Keratinocyte (primary cell): ENCODE results near the gene CTTNBP2NL. TPM values are rescaled to one million over a fixed set of nuclear protein-coding genes. Genes with fewer than 3 reads are reported as not detected.

Source experiments
- DNase-seq: peaks from one replicate; pipeline ENCODE4 v3.0.0-alpha.2; 2011; ENCODE audit warnings: low read depth, missing footprints, low spot score
- FAIRE-seq: peaks from 2 replicates; lab custom pipeline; 2011; peaks lifted over from hg19 to GRCh38; lab: Jason Lieb, UNC
- H2AFZ ChIP-seq: 2 replicates; pipeline ENCODE4 v1.6.0; 2012; ENCODE audit warnings: low read length, control low read depth, inconsistent platforms; ENCODE audit not compliant: control insufficient read depth
- H3K27ac ChIP-seq: 2 replicates; pipeline ENCODE4 v1.5.1; 2011; ENCODE audit warnings: low read length; ENCODE audit not compliant: control insufficient read depth, insufficient read depth
- H3K27me3 ChIP-seq: 3 replicates; pipeline ENCODE4 v1.6.0; 2011; ENCODE audit warnings: low read length; ENCODE audit not compliant: control insufficient read depth, insufficient read depth; ENCODE audit errors: extremely low read depth
- H3K36me3 ChIP-seq, 2 experiments: 2 replicates in 1 of 2; 3 replicates in 1 of 2; pipeline ENCODE4 v1.5.1; 2011; ENCODE audit warnings: low read length in 2 of 2, mild to moderate bottlenecking in 1 of 2; ENCODE audit not compliant: control insufficient read depth in 2 of 2, insufficient read depth in 2 of 2; ENCODE audit errors: extremely low read depth in 1 of 2
- H3K4me1 ChIP-seq: 3 replicates; pipeline ENCODE4 v1.5.1; 2011; ENCODE audit warnings: low read length; ENCODE audit not compliant: control insufficient read depth, insufficient read depth; ENCODE audit errors: extremely low read depth
- H3K4me2 ChIP-seq: 3 replicates; pipeline ENCODE4 v1.6.0; 2011; ENCODE audit warnings: low read depth, low read length; ENCODE audit not compliant: control insufficient read depth, insufficient read depth; ENCODE audit errors: extremely low read depth
- H3K4me3 ChIP-seq, 3 experiments: fragments of 200-600 bp in 1 of 3; sonication (generic) in 1 of 3; 2 replicates in 2 of 3; 3 replicates in 1 of 3; pipeline ENCODE4 v1.5.1; 2011 to 2016; ENCODE audit warnings: low read length in 3 of 3, mild to moderate bottlenecking in 3 of 3, control low read depth in 2 of 3, inconsistent platforms in 1 of 3, low read depth in 1 of 3, mixed read lengths in 1 of 3, mixed run types in 1 of 3, moderate library complexity in 1 of 3; ENCODE audit not compliant: control insufficient read depth in 2 of 3, insufficient read depth in 2 of 3; ENCODE audit errors: extremely low read depth in 1 of 3
- H3K79me2 ChIP-seq: 2 replicates; pipeline ENCODE4 v1.6.0; 2012; ENCODE audit warnings: low read length; ENCODE audit not compliant: control insufficient read depth, insufficient read depth
- H3K9ac ChIP-seq: 3 replicates; pipeline ENCODE4 v1.6.0; 2011; ENCODE audit warnings: low read length; ENCODE audit not compliant: control insufficient read depth, insufficient read depth; ENCODE audit errors: extremely low read depth
- H3K9me1 ChIP-seq: 3 replicates; pipeline ENCODE4 v1.6.0; 2011; ENCODE audit warnings: low read length; ENCODE audit not compliant: control insufficient read depth, insufficient read depth; ENCODE audit errors: extremely low read depth
- H3K9me3 ChIP-seq: 2 replicates; pipeline ENCODE4 v1.5.1; 2012; ENCODE audit warnings: low read depth, low read length; ENCODE audit not compliant: control insufficient read depth
- H4K20me1 ChIP-seq: 3 replicates; pipeline ENCODE4 v1.6.0; 2011; ENCODE audit warnings: low read length; ENCODE audit not compliant: control insufficient read depth, insufficient read depth; ENCODE audit errors: extremely low read depth
- EZH2 ChIP-seq: IDR thresholded peaks from one replicate; pipeline ENCODE4 v1.6.1; 2012; ENCODE audit warnings: inconsistent platforms, mild to moderate bottlenecking, low read length, moderate library complexity
- dilution Hi-C: fragments of 300-500 bp; cut with MboI; formaldehyde crosslinking; loops from one replicate; pipeline ENCODE4 v1.7.0; 2020; ENCODE audit warnings: low sequenced_read_pairs; ENCODE audit not compliant: extremely low pct_ligation_motif_present
- polyA plus RNA-seq, 5 experiments: library from polyadenylated mRNA; depleted of rRNA in 3 of 5; stranded (reverse) in 3 of 5; stranded (forward) in 1 of 5; unstranded in 1 of 5; fragments of >200 nt; gene quantifications; 1 replicate in 1 of 5; 2 replicates in 3 of 5; 3 replicates in 1 of 5; pipeline versions ENCODE4 v1.2.1 to v1.2.3, GENCODE V29; 2011 to 2012; ENCODE audit warnings: missing spikeins in 2 of 5, low read depth in 1 of 5, low replicate concordance in 1 of 5
- TF ChIP-seq, protein P1 (sequence below), 3 experiments: IDR thresholded peaks in 1 of 3; conservative IDR thresholded peaks in 1 of 3; optimal IDR thresholded peaks in 1 of 3; 2 replicates in 2 of 3; 3 replicates in 1 of 3; pipeline versions ENCODE3 to v1.5.1; 2011; ENCODE audit warnings: low read length in 3 of 3, mild to moderate bottlenecking in 3 of 3, moderate library complexity in 2 of 3, control low read depth in 1 of 3, inconsistent platforms in 1 of 3; ENCODE audit not compliant: insufficient read depth in 2 of 3; ENCODE audit errors: extremely low read depth in 1 of 3

CTTNBP2NL gene
- polyA plus RNA-seq, 1 donor (not counting 4 experiments of a cell fraction or from before 2014, with no cell fraction given) = 19.1 TPM

DNA sequence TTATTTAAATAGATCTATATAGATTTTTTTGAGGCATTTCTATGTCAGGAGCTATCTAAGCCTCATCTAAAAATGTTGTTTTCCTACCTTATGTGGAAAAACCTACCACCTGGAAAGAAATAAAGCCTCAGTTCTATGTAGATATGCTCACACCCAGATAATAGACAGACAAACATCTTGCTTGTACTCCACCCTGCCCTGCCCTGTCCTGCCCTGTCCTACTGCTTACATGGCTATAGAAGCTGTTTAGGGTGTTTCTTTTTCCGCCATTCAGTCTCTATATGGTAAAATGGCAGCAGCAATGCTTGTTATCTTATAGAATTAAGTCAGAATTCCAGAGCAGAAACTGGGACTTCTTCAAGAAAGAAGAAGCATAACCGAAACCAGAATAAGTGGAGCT is 13.4 kb downstream of the CTTNBP2NL start:
- H3K9me3 ChIP-seq = no peaks in the 10 kb centered on the region
- peaks cover 0 to 6% of the 10 kb centered on the region in 2 experiments for H3K36me3 ChIP-seq
- no peak overlapping the region for H3K9ac ChIP-seq
- FAIRE-seq = no peak
- H2AFZ ChIP-seq = no peak overlapping the region
- no peak for DNase-seq
- H3K4me1 ChIP-seq = peaks cover 8% of the 10 kb centered on the region
- no peaks in the 10 kb centered on the region for H3K9me1 ChIP-seq
- H3K79me2 ChIP-seq = peaks cover 76% of the 10 kb centered on the region
- peaks cover 2% of the 10 kb centered on the region for H4K20me1 ChIP-seq
- no peak overlapping the region for H3K4me2 ChIP-seq
- TF ChIP-seq EZH2 = no peak
- TF ChIP-seq, protein P1, sequence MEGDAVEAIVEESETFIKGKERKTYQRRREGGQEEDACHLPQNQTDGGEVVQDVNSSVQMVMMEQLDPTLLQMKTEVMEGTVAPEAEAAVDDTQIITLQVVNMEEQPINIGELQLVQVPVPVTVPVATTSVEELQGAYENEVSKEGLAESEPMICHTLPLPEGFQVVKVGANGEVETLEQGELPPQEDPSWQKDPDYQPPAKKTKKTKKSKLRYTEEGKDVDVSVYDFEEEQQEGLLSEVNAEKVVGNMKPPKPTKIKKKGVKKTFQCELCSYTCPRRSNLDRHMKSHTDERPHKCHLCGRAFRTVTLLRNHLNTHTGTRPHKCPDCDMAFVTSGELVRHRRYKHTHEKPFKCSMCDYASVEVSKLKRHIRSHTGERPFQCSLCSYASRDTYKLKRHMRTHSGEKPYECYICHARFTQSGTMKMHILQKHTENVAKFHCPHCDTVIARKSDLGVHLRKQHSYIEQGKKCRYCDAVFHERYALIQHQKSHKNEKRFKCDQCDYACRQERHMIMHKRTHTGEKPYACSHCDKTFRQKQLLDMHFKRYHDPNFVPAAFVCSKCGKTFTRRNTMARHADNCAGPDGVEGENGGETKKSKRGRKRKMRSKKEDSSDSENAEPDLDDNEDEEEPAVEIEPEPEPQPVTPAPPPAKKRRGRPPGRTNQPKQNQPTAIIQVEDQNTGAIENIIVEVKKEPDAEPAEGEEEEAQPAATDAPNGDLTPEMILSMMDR (optimal IDR thresholded peaks at IDR 0.05 in 1 of 3, IDR thresholded peaks at IDR 0.05 in 1 of 3, conservative IDR thresholded peaks at IDR 0.05 in 1 of 3; ENCODE audit: extremely low read depth in 1 of 3, insufficient read depth in 2 of 3, low read length in 3 of 3) = no peak
- no peak overlapping the region for H3K4me3 ChIP-seq
- H3K27me3 ChIP-seq = no peaks in the 10 kb centered on the region
- H3K27ac ChIP-seq = no peak overlapping the region
- dilution Hi-C loops = no loop called here

DNA sequence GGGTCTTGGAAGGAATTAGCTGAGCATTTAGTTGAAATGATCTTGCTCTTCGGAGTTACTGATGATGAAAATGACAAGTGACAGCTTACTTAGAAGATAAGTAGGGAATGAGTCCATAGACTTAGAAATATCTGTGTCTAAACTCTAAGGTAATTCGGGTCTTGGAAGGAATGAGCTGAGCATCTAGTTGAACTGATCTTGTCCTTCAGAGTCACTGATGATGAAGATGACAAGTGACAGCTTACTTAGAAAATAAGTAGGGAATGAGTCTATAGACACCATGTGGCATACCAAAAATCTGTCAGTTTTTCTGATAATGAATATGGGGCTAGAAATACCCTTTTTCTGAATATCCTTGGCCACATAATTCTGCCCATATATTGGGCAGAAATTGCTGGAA is 14.7 kb downstream of the CTTNBP2NL start:
- H3K9me3 ChIP-seq = no peaks in the 10 kb centered on the region

More for the DNA sequence above, 14.7 kb downstream of the CTTNBP2NL start:
- dilution Hi-C loops = no loop called here
- peak; percentile 5 for FAIRE-seq
- Histone ChIP-seq H3K36me3 (peaks cover 2 to 10% of the 10 kb centered on the region in 2 experiments), H2AFZ (no peak overlapping the region), H3K27ac (no peak overlapping the region), H3K9me1 (no peaks in the 10 kb centered on the region), H3K4me2 (no peak overlapping the region), H4K20me1 (peaks cover 2% of the 10 kb centered on the region), H3K9ac (no peak overlapping the region), H3K79me2 (peaks cover 63% of the 10 kb centered on the region), H3K4me3 (no peak overlapping the region), H3K4me1 (peaks cover 3% of the 10 kb centered on the region), H3K27me3 (no peaks in the 10 kb centered on the region)
- DNase-seq = no peak
- TF ChIP-seq, protein P1 (optimal IDR thresholded peaks at IDR 0.05 in 1 of 3, IDR thresholded peaks at IDR 0.05 in 1 of 3, conservative IDR thresholded peaks at IDR 0.05 in 1 of 3; ENCODE audit: extremely low read depth in 1 of 3, insufficient read depth in 2 of 3, low read length in 3 of 3) = no peak
- TF ChIP-seq EZH2 = no peak
